SKM-1 treated with dmso at 0.1 percent for 144 hours (cell line): ENCODE measurements around the gene ZNF169.
"Not testable (repeated sequence)": the region's sequence is repeated elsewhere in the genome, so short reads cannot be mapped to it uniquely, and the experiment has no call there.

Source experiments
- DNase-seq: peaks from one replicate; lab custom pipeline; 2025; ENCODE audit not compliant: unreplicated experiment; lab: John Stamatoyannopoulos, UW

ZNF169 gene

GRCh38 chr9:94259077-94259862 lies at the start of gene ZNF169:
ZNF169 (plus strand) TSS chr9:94259298; CDS start chr9:94278813, 19,515 bp downstream.
- DNase-seq = peak; percentile 60

DNA sequence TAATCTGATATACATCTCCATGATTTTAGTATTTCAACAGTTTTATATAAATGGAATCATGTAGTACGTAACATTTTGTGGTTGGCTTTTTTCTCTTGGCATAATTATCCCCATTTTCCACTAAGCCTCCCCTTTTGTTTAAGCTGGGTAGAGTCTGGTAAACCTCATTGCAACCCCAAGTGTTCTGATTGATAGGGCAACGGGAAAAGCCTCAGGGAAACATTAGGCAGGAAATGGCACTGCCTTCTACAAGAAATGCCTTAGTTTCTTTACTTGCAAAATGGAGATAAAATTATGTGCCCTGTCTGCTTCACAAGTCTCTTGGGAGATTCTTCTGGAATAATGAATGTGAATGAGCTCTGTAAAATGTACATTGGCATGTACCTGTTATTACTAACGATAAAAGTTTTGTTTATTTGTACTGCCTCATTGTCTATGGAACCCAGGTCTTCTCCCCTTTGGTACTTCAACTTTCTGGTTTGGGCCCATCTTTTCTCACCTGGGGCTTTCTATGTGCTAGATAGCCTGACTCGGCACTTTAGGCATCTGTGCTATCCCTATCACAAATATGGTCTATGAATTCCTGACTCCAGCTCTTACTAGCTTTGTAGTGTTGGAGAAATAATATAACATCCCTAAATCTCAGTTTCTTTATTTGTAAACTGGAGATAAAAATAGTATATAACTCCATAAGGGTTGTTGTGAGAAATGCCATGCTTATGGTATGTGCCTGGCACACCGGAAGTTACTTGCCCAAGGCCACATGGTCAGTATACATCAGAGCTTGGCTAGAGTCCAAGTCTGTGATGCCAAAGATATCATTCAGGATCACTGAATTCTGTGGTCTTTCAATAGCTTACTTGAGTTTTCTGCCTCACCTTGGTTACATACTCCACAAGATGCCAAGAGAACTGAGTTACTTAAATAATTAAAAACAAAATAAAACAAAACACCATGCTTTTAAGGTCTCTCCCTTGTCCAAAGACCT lies 48.2 kb upstream of the ZNF169 start:
- DNase-seq = no peak

- DNase-seq = no peak
Measured at GRCh38 chr9:94212091-94212490, 47.0 kb upstream of the ZNF169 start.

DNA sequence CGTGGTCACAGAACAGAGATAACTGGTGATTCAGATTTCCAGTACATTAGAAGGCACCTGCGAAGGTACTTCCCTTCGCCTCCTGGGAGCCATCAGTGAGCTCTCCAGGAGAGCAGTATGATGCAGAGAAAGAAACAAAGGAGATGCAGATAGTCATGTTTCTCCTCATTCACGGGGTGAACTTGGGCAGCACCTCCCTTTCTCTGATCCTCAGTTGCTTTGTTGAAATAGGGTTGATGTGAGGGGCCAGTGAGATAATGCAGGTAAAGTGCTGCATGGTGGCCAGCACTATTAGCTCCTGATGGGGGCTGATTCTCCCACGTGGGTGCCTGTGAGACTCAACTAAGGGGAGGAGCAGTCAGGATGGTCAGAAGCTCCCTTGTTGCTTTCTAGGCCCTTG lies 46.6 kb upstream of the ZNF169 start:
- no peak for DNase-seq

DNA sequence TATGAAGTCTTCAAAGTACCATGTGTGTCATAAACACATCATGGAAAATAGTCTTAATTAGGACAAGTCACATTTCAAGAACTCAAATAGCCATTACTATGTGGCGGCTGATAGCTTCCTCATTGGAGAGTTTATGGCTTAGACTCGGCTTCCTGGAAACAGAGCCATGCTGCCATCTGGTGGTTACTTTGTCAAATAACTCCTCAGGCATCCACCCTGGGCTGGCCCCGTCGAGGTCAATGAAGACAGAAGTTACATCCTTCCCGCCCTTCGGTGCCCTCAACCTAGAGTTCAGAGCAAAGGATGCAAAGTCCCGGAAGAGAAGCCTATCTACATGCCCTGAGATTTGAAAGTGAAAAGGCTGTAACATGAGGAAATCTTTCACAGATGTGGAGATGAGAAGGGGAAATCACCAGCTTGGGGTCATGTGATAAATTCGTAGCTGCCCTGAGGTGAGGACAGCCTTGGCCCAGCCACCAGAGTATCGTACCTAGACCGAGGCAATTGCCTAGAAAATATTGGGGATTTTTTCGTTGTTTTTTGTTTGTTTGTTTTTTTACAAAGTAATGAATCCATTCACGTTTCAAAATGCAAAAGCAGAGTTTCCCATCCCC lies 45.5 kb upstream of the ZNF169 start:
- DNase-seq = peak; percentile 57

GRCh38 chr9:94222870-94223269 lies 36.2 kb upstream of the ZNF169 start:
- no peak for DNase-seq

- DNase-seq = not testable (repeated sequence)
Measured at GRCh38 chr9:94225413-94225812, 33.7 kb upstream of the ZNF169 start.

GRCh38 chr9:94228616-94229015 lies 30.5 kb upstream of the ZNF169 start:
- no peak for DNase-seq

- no peak for DNase-seq
Measured at GRCh38 chr9:94232428-94232827, 26.7 kb upstream of the ZNF169 start.

GRCh38 chr9:94241098-94241497 lies 18.0 kb upstream of the ZNF169 start:
- DNase-seq = not testable (repeated sequence)

DNA sequence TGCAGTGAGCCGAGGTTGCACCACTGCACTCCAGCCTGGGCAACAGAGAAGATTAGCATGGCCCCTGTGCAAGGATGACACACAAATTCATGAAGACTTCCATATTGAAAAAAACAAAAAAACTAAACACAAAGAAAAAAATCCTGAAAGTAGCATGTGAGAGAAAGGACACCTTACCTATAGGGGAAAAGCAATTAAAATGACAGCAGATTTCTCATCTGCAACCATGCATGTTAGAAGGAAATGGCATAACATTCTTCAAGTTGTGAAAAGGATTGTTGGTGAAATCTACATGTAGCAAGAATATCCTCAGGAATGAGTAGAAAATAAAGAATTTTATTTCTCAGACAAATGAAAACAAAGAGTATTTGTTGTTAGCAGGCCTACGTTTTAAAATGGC lies 13.4 kb upstream of the ZNF169 start:
- no peak for DNase-seq

DNA sequence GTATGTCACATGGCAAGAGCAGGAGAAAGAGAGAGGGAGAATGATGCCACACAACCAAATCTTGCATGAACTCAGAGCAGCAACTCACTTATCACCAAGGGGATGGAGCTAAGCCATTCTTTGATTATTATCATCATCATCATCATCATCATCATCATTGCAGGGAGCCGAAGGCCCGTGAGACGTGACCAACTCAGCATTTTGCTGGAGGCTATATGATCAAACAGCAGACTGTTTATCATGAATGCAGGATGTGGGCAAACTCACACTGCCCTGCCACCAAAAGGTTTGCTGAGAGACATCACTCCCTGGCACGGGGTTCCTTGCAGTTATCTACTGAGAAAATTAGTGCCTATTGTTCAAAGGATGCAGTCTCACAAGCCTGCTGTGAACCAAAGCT lies 8.6 kb upstream of the ZNF169 start:
- no peak for DNase-seq

GRCh38 chr9:94256007-94256406 lies 3.1 kb upstream of the ZNF169 start:
- no peak for DNase-seq

DNA sequence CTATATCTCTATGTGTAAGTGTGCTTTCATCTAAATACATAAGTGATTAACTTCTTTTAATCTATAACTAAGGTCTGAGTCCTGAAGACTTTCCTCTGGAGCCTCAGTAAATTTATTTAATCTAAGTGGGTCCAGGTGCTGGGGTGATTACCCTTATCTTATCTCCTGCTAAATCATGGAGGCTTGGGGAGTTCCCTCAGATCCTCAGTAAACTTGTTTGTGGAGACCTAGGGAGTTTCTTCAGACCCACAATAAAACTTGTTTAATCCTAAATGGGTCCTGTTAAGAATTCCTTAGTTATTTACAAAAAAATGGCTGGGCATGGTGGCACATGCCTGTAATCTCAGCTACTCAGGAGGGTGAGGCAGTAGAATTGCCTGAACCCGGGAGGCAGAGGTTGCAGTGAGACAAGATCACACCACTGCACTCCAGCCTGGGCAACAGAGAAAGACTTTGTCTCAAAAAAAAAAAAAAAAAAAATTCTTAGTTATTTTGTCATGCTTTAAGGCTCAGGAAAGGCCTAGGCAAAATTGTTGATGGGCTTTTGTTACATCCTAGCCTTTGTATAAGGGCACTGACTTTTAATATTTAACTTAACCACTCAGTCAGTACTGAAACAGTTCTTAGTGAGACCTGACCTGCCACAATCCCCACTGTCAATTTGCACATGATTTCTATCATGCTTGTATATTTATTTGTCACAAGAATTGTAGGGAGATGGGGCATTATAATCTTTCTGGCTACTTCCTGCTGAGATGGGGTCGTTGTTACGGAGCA lies 6.7 kb downstream of the ZNF169 start:
- not testable (repeated sequence) for DNase-seq

DNA sequence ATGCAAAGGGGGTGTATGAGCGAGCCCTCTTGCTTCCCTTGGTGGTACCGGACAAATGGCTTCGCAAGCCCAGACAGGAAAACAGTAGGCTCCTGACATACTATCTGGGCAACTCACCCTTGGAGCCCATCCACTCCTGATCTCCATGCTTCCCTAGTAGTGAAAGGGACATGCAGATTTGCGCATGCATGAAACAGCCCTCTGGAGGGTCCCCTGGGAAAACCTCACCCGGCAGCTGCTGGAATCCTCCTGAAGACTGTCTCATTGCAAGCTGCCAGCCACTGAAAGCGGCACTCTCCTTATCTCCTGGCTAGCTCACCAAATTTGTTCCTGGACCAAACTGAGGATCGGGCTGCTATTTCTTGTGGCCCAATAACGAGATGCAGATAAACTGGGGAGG lies 10.2 kb downstream of the ZNF169 start:
- no peak for DNase-seq

- DNase-seq = no peak
Measured at GRCh38 chr9:94270009-94270408, 10.9 kb downstream of the ZNF169 start.

- DNase-seq = not testable (repeated sequence)
Measured at GRCh38 chr9:94277029-94277428, 17.9 kb downstream of the ZNF169 start.

DNA sequence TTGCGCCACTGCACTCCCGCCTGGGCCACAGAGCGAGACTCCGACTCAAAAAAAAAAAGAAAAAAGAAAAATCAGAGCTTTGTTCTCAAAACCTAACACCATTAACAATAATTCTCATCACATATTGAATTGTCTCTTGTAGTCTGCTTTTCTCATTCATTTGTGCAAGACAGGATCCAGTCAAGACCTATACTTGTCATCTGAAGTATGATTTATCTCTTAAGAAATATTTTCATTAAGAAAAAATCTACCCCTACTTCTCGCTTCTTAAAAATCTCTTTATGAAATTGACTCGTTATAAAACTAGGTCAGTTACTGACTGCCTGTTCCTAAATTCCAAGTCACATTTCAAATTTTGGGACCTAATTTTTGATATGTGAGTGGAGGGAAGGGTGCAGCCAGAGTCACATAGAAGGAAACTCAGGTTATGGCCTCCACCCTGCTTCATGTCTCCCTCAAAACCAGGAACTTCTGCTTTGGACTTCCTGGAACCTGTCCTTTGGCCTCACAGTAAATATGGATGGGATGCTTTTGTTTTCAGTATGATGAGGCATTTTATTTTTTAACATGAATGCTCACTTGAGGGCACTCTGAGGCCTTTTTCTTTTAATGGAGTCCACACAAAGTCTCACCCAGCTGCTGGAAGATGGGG lies 18.9 kb downstream of the ZNF169 start:
- DNase-seq = peak; percentile 2

- DNase-seq = no peak
Measured at GRCh38 chr9:94280409-94280989, 21.4 kb downstream of the ZNF169 start.

GRCh38 chr9:94281101-94281500 lies 22.0 kb downstream of the ZNF169 start:
- DNase-seq = no peak
